Cardiac muscle cell (in vitro differentiated cells and primary cell): ENCODE measurements around the gene KMO. TPM values are rescaled to one million over a fixed set of nuclear protein-coding genes. Genes with fewer than 3 reads are reported as not detected.

Source experiments
- DNase-seq, 2 donors: peaks; one replicate each; pipeline versions ENCODE4 v3.0.0 to v3.0.0-alpha.2; 2010 to 2017; ENCODE audit warnings: low read depth in 1 of 2, low spot score in 1 of 2
- H3K27ac ChIP-seq: fragments of 200-600 bp; sonication (generic); 2 replicates; pipeline ENCODE4 v1.5.1; 2016
- H3K27me3 ChIP-seq: fragments of 200-600 bp; sonication (generic); 2 replicates; pipeline ENCODE4 v1.6.0; 2016; ENCODE audit warnings: control low read depth
- H3K36me3 ChIP-seq: fragments of 200-600 bp; sonication (generic); 2 replicates; pipeline ENCODE4 v1.5.1; 2016; ENCODE audit warnings: control low read depth
- H3K4me1 ChIP-seq: fragments of 200-600 bp; sonication (generic); 2 replicates; pipeline ENCODE4 v1.8.1; 2017; ENCODE audit warnings: low read depth, mild to moderate bottlenecking, mixed run types
- H3K4me3 ChIP-seq: fragments of 200-600 bp; sonication (generic); 2 replicates; pipeline ENCODE4 v1.5.1; 2016; ENCODE audit warnings: mild to moderate bottlenecking
- H3K9me3 ChIP-seq: fragments of 200-600 bp; sonication (generic); 2 replicates; pipeline ENCODE4 v1.5.1; 2017; ENCODE audit warnings: low read depth, mild to moderate bottlenecking, control low read depth
- CTCF ChIP-seq: IDR thresholded peaks from 2 replicates; pipeline ENCODE4 v1.5.1; 2012; ENCODE audit warnings: low read depth, mild to moderate bottlenecking, low read length
- polyA plus RNA-seq: library from polyadenylated mRNA; unstranded; fragments of >200 nt; fragmentation: Nextera tagmentation; extraction: Ambion mirVana; gene quantifications from 2 replicates; pipeline ENCODE4 v1.2.1, GENCODE V29; 2016
- total RNA-seq: library from RNA; depleted of rRNA; stranded (reverse); fragments of >200 nt; gene quantifications from 2 replicates; pipeline ENCODE4 v1.2.3, GENCODE V29; 2016

KMO gene
- total and polyA plus RNA-seq, 2 experiments from 2014 or later, result not detected

GRCh38 chr1:241638909-241639622 is 106.9 kb downstream of the KMO start:
- Histone ChIP-seq H3K4me1 (peaks cover 10% of the 10 kb centered on the region), H3K9me3 (no peaks in the 10 kb centered on the region), H3K4me3 (peak overlapping the region; percentile 91), H3K36me3 (no peaks in the 10 kb centered on the region), H3K27ac (no peak overlapping the region), H3K27me3 (no peaks in the 10 kb centered on the region)
- TF ChIP-seq CTCF, result no peak
- DNase-seq, result peak in 1 of 2 donors; percentile 48

GRCh38 chr1:241639623-241640148 is 107.5 kb downstream of the KMO start:
- Histone ChIP-seq H3K36me3 (no peaks in the 10 kb centered on the region), H3K27me3 (no peaks in the 10 kb centered on the region), H3K4me1 (peaks cover 10% of the 10 kb centered on the region), H3K9me3 (no peaks in the 10 kb centered on the region), H3K27ac (peak overlapping the region; percentile 73), H3K4me3 (peak overlapping the region; percentile 91)
- TF ChIP-seq CTCF, result no peak
- DNase-seq, result peak; percentile 27 to 44

- Histone ChIP-seq H3K9me3 (no peaks in the 10 kb centered on the region), H3K36me3 (no peaks in the 10 kb centered on the region), H3K27me3 (no peaks in the 10 kb centered on the region), H3K27ac (peak within 1 kb of the TSS; percentile 73), H3K4me3 (peak within 1 kb of the TSS; percentile 91), H3K4me1 (peaks cover 10% of the 10 kb centered on the region)
- TF ChIP-seq CTCF, result no peak
- peak; percentile 93 to 94 for DNase-seq
Observed at GRCh38 chr1:241640149-241640866, 108.1 kb downstream of the KMO start, which contains the start of the genes CHML and OPN3. Gene CHML, minus strand, starts transcription at chr1:241640369. Its CDS starts 4,603 bp downstream, at chr1:241635766. Gene OPN3, minus strand, starts transcription at chr1:241640369. Its CDS starts 115 bp downstream, at chr1:241640254.

GRCh38 chr1:241640867-241641622 is 108.9 kb downstream of the KMO start:
- no peak for DNase-seq
- Histone ChIP-seq H3K27me3 (no peaks in the 10 kb centered on the region), H3K4me3 (no peak overlapping the region), H3K27ac (no peak overlapping the region), H3K9me3 (no peaks in the 10 kb centered on the region), H3K4me1 (peaks cover 10% of the 10 kb centered on the region), H3K36me3 (no peaks in the 10 kb centered on the region)
- TF ChIP-seq CTCF, result no peak
